GM19324 (cell line): ENCODE results near the gene ICE2.
"Not testable (repeated sequence)": the region's sequence is repeated elsewhere in the genome, so short reads cannot be mapped to it uniquely, and the experiment has no call there.

ENCODE experiments used
- ATAC-seq: cut with Tn5 transposase; IDR thresholded peaks from one replicate; pipeline ENCODE4 v1.9.1; 2021; ENCODE audit warnings: mild to moderate bottlenecking, moderate library complexity; ENCODE audit not compliant: unreplicated experiment, low FRiP score

Gene ICE2

DNA sequence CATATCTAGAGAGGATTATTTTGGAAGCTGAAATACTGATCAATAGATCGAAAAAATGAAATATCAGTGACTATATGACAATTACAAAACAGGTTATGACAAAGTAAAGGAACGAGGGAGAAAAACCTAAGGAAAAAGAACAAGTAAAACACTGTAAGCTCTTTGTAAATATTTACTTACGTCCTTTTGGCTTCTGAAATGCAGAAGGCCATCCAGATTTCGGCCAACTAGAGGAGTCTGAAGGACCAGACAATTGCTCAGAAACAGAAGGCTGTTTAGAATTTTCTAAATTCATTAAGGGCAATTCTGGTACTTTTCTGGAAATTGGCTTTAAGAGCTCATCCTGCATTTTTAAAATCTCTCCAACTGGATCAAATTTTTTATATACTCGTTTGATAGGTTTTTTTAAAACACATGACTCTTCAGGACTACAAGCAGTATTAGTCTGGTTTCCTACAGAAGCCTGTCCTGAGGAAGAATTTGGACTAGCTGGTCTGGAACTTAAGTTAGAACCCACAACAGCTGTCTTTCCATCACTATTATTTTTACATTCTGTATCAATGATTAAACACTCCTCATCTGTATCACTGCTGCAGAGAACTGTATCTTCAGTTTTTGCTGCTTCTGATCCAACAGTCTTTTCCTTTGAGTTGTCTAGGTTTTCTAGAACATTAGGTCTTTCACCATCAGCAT is 30.1 kb downstream of the ICE2 start:
- no peak for ATAC-seq

GRCh38 chr15:60444289-60444912 is 34.5 kb downstream of the ICE2 start:
- no peak for ATAC-seq

DNA sequence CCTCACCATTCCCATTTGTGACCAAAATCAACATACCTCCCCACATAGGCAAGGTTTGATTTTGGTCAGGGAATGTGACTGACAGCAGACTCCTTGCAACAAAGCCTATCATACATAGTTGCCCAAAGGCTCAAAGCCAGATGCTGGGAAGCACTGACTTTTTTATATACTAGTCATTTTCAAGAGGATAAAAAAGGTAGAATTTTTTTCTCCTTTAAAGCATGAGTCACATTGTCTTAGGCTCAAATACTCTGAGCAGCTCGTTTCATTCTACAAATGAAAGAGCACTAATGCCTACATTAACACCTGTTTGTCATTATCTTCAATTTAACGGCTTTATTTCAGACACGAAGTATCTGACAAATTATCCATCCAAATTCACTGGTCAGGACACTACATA is 36.2 kb downstream of the ICE2 start:
- no peak for ATAC-seq

DNA sequence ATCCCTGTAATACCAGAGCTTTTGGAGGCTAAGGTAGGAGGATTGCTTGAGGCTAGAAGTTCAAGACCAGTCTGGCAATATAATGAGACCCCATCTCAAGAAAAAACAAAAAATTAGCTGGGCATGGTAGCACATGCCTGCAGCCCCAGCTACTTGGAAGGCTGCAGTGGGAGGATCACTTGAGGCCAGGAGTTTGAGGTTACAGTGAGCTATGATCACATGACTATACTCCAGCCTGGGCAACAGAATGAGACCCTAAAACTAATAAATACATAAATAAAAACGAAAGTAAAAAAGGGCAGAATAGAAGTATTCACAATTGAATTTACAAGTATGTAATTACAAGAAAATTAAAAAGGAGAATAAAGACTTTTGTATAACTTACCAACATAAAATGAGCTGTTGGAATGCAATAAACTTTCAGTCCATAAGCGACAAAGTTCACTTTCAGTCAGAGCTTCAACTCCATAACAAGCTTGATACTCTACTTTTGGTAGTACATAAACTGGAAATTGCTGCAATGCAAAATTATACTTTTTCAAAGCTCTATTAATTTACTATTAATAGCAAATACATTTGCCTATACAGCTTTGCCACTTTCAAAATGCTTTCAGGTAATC is 36.8 kb downstream of the ICE2 start:
- ATAC-seq = no peak

DNA sequence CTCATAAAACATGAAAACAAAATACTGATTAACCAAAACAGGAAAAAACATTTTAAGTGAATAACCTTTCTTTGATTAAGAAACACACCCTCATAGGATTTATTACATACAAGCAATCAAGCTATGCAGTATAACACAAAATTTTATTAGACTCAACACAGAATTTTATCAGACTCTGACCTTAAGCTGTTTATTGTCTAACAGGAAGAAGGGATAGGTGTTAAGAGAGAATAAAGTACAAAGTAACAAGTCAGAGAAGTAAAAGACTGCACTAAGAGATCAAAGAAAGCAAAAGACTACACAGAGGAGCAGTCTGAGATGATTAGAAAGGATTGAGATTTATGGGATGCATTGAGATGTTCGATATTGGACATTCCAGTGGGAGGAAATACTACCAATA is 37.6 kb downstream of the ICE2 start:
- ATAC-seq = no peak

DNA sequence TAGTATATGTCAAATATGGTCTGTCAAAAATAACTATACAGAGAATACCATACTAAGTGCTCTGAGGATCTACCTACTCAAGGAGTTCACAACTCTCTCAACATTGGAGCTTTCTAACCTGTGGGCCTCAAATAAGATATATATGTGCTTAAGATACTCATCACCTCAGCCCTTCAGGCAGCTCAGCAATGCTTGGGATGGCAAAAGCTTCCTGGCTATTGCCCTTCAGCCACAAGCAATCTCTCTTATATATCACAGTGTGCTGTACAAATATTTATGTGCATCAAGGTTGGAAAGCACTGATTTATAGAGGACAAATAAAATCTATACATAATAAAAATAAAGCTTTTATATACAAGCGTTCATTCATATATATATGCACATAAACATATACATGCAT is 40.3 kb downstream of the ICE2 start:
- no peak for ATAC-seq

DNA sequence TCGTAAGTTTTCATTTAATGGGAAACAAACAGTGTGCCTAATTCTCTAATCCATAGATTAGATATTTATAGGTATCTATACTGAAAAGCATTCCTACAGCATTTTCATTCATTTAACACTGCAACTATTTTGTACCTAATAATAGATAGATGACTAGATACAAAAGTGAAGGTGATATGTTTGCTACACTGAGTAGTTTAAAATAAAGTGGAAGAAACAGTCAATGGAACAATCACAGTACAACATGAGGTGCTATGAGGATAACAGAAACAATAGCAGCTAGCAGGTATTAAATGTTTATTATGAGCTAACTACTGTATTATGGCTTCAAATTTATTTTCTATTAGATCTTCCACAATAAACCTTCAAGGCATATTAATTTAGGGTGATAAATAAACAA is 50.0 kb downstream of the ICE2 start:
- no peak for ATAC-seq

GRCh38 chr15:60426870-60427508 is 52.0 kb downstream of the ICE2 start:
- no peak for ATAC-seq

DNA sequence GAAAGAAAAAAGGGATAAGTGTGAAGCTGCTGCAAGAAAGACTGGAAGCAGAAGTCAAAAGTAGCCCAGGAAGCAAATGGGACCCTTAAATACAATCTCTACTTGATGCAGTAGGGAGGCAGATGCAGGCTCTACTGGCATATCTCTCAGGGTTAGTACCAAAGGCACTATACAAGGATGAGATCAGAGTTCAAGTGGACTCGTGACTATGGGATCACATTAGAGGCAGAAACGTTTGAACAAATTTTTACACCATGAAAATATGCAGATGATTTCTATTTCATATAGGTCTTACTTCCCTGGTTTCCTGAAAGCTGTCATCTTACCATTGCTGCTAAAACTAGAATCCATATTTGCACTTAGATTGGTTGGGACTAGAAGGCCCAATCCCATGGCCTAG is 53.5 kb downstream of the ICE2 start:
- no peak for ATAC-seq

- ATAC-seq = no peak
Measured at GRCh38 chr15:60424006-60424405, 54.9 kb downstream of the ICE2 start.

DNA sequence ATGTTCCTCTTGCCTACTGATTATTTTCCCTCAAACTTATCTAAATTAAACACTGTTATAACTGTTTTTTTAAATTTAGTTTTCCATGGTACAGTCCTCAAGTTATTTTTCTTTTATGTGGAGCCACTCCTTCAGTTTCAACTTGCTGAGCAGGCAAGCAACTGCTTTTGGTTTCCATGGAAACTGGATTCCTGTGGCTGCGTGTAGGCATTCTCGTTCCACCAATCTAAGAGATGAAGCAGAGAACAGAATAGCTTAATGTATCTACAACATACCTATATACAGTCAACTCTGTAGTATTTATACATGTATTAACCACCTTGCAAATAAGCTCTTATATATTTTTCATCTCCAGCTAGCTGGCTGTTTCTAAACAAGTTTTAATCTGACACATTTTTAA is 55.4 kb downstream of the ICE2 start:
- no peak for ATAC-seq

GRCh38 chr15:60421544-60421943 is 57.4 kb downstream of the ICE2 start:
- no peak for ATAC-seq

GRCh38 chr15:60420203-60420716 is 58.7 kb downstream of the ICE2 start:
- ATAC-seq = no peak

DNA sequence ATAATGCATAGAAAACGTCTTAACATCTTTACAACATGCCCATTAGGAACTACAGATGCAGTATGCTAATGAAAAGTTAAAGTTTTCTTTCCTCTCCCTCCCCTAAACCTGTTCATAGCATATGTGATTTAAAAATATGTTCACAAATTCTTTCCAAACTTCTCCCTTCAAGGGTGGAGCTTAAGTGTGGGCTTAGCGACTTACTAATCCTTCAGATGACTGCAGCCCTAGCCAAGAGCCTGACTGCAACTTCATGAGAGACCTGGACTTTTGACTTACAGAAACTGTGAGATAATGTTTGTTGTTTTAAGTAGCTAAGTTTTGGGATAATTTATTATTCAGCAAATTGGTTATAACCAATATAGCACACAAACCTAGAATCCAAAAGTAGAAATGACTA is 59.2 kb downstream of the ICE2 start:
- ATAC-seq = no peak

- no peak for ATAC-seq
Measured at GRCh38 chr15:60418096-60418495, 60.8 kb downstream of the ICE2 start.

- ATAC-seq = no peak
Measured at GRCh38 chr15:60417112-60417511, 61.8 kb downstream of the ICE2 start.

- ATAC-seq = no peak
Measured at GRCh38 chr15:60416484-60416883, 62.5 kb downstream of the ICE2 start.

GRCh38 chr15:60414016-60414682 is 64.8 kb downstream of the ICE2 start:
- ATAC-seq = no peak

GRCh38 chr15:60413231-60413824 is 65.6 kb downstream of the ICE2 start:
- no peak for ATAC-seq

DNA sequence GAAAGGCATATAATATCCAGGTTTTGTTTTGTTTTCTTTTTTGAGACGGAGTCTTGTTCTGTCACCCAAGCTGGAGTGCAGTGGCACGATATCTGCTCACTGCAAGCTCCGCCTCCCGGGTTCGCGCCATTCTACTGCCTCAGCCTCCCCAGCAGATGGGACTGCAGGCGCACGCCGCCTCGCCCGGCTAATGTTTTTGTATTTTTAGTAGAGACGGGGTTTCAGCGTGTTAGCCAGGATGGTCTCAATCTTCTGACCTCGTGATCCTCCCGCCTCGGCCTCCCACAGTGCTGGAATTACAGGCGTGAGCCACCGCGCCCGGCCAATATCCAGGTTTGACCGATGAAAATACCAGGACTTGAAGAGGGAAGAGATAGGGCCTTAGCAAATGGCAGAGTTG is 66.1 kb downstream of the ICE2 start:
- not testable (repeated sequence) for ATAC-seq
